Measurements from ENCODE around the gene MAB21L3. TPM values are rescaled to one million over a fixed set of nuclear protein-coding genes. Genes with fewer than 3 reads are reported as not detected.

Gene MAB21L3
- total RNA-seq, 2 experiments from 2014 or later: not detected

- no peak overlapping the region for H3K27ac Mint-ChIP-seq
- ATAC-seq (no peak), DNase-seq (no peak)
- POLR2A ChIA-PET: no interaction called here
- no peaks in the 10 kb centered on the region for H3K4me1 Mint-ChIP-seq (ENCODE audit: low read depth)
- H3K4me3 Mint-ChIP-seq: no peak overlapping the region
- TF ChIP-seq CTCF (IDR thresholded peaks at IDR 0.05): no peak
- H3K36me3 Mint-ChIP-seq (ENCODE audit: low read depth): no peaks in the 10 kb centered on the region
- intact Hi-C loops (cut with micrococcal nuclease): no loop called here
- CTCF ChIA-PET: no interaction called here
- peaks cover 9% of the 10 kb centered on the region for H3K27me3 Mint-ChIP-seq
- H3K9me3 Mint-ChIP-seq: no peaks in the 10 kb centered on the region
Measured at GRCh38 chr1:116097626-116098025, 13.6 kb upstream of the MAB21L3 start.

GRCh38 chr1:116099379-116099778, 11.8 kb upstream of the MAB21L3 start:
- TF ChIP-seq CTCF (IDR thresholded peaks at IDR 0.05): no peak
- Mint-ChIP-seq H3K36me3 (ENCODE audit: low read depth) (no peaks in the 10 kb centered on the region), H3K27me3 (peaks cover 7% of the 10 kb centered on the region), H3K4me3 (no peak overlapping the region), H3K9me3 (no peaks in the 10 kb centered on the region), H3K4me1 (ENCODE audit: low read depth) (no peaks in the 10 kb centered on the region), H3K27ac (no peak overlapping the region)
- intact Hi-C loops (cut with micrococcal nuclease): no loop called here
- ChIA-PET POLR2A (no interaction called here), CTCF (interaction anchor here (1.6 kb wide), 1 partner anchor 11 kb away, joined by 5 read pairs; no protein-coding TSS in a partner anchor)
- no peak for DNase-seq
- no peak for ATAC-seq

- Mint-ChIP-seq H3K9me3 (no peaks in the 10 kb centered on the region), H3K4me1 (ENCODE audit: low read depth) (no peaks in the 10 kb centered on the region), H3K36me3 (ENCODE audit: low read depth) (no peaks in the 10 kb centered on the region), H3K27ac (no peak overlapping the region), H3K27me3 (peaks cover 6% of the 10 kb centered on the region), H3K4me3 (no peak overlapping the region)
- intact Hi-C loops (cut with micrococcal nuclease): no loop called here
- ATAC-seq (no peak), DNase-seq (no peak)
- no peak for TF ChIP-seq CTCF (IDR thresholded peaks at IDR 0.05)
- ChIA-PET CTCF (interaction anchor here (1.6 kb wide), 1 partner anchor 10 kb away, joined by 5 read pairs; no protein-coding TSS in a partner anchor), POLR2A (no interaction called here)
Measured at GRCh38 chr1:116099919-116100318, 11.3 kb upstream of the MAB21L3 start.

- Mint-ChIP-seq H3K36me3 (ENCODE audit: low read depth) (no peaks in the 10 kb centered on the region), H3K4me3 (no peak overlapping the region), H3K4me1 (ENCODE audit: low read depth) (no peaks in the 10 kb centered on the region), H3K9me3 (no peaks in the 10 kb centered on the region), H3K27ac (no peak overlapping the region), H3K27me3 (peaks cover 5% of the 10 kb centered on the region)
- ChIA-PET POLR2A (no interaction called here), CTCF (no interaction called here)
- no peak for TF ChIP-seq CTCF (IDR thresholded peaks at IDR 0.05)
- ATAC-seq (no peak), DNase-seq (no peak)
- intact Hi-C loops (cut with micrococcal nuclease): no loop called here
Measured at GRCh38 chr1:116104667-116105066, 6.5 kb upstream of the MAB21L3 start.

GRCh38 chr1:116105996-116106395, 5.2 kb upstream of the MAB21L3 start:
- no peak overlapping the region for H3K27ac Mint-ChIP-seq
- DNase-seq (no peak), ATAC-seq (no peak)
- TF ChIP-seq CTCF (IDR thresholded peaks at IDR 0.05): no peak
- no peaks in the 10 kb centered on the region for H3K36me3 Mint-ChIP-seq (ENCODE audit: low read depth)
- H3K9me3 Mint-ChIP-seq: no peaks in the 10 kb centered on the region
- no peaks in the 10 kb centered on the region for H3K4me1 Mint-ChIP-seq (ENCODE audit: low read depth)
- CTCF ChIA-PET: no interaction called here
- intact Hi-C loops (cut with micrococcal nuclease): no loop called here
- no peak overlapping the region for H3K4me3 Mint-ChIP-seq
- H3K27me3 Mint-ChIP-seq: peaks cover 5% of the 10 kb centered on the region
- POLR2A ChIA-PET: no interaction called here

All from activated CD8-positive, alpha-beta T cell treated with anti-CD3 and anti-CD28 coated beads for 36 hours (primary cell).